Naive thymus-derived CD4-positive, alpha-beta T cell (primary cell): ENCODE results near the gene TNRC6C. TPM values are rescaled to one million over a fixed set of nuclear protein-coding genes. Genes with fewer than 3 reads are reported as not detected.

ENCODE experiments used
- ATAC-seq: fragments of 150-1000 bp; cut with Tn5 transposase; 2 replicates; pipeline ENCODE4 v1.10.0; 2021; ENCODE audit warnings: mild to moderate bottlenecking, moderate library complexity
- CTCF ChIA-PET: fragments of 350-600 bp; sonication (Branson Sonifier 250); formaldehyde crosslinking; loops from one replicate; lab custom pipeline; 2021; ENCODE audit warnings: antibody characterized with exemption; lab: Charles Lee
- POLR2A ChIA-PET: fragments of 350-600 bp; sonication (Branson Sonifier 250); formaldehyde crosslinking; loops from one replicate; lab custom pipeline; 2021; ENCODE audit warnings: antibody characterized with exemption, inconsistent platforms; lab: Charles Lee
- DNase-seq, 9 donors: peaks; one replicate each; pipeline versions ENCODE4 v3.0.0 to v3.0.0-alpha.2; 2020 to 2022; ENCODE audit warnings: mixed read lengths in 1 of 9
- H3K27ac ChIP-seq: one replicate; pipeline ENCODE4 v1.7.0; 2013; ENCODE audit warnings: mild to moderate bottlenecking, low read depth, low read length, moderate library complexity
- H3K27me3 ChIP-seq, 2 donors: one replicate each; pipeline ENCODE4 v1.7.0; 2013; ENCODE audit warnings: low read length in 2 of 2, mild to moderate bottlenecking in 2 of 2, moderate library complexity in 2 of 2; ENCODE audit not compliant: control insufficient read depth in 2 of 2, insufficient read depth in 2 of 2
- H3K36me3 ChIP-seq, 3 experiments: 1 replicate in 2 of 3; 2 replicates in 1 of 3; pipeline ENCODE4 v1.7.0; 2013; ENCODE audit warnings: low read length in 3 of 3, mild to moderate bottlenecking in 3 of 3, moderate library complexity in 1 of 3; ENCODE audit not compliant: insufficient read depth in 3 of 3, control insufficient read depth in 2 of 3
- H3K4me1 ChIP-seq, 2 donors: one replicate each; pipeline ENCODE4 v1.7.0; 2013; ENCODE audit warnings: low read length in 2 of 2, mild to moderate bottlenecking in 2 of 2, moderate library complexity in 1 of 2; ENCODE audit not compliant: control insufficient read depth in 2 of 2, insufficient read depth in 2 of 2
- H3K4me3 ChIP-seq: 2 replicates; pipeline ENCODE4 v1.7.0; 2013; ENCODE audit warnings: mild to moderate bottlenecking, low read length
- H3K9me3 ChIP-seq, 3 experiments: 1 replicate in 2 of 3; 2 replicates in 1 of 3; pipeline ENCODE4 v1.7.0; 2013; ENCODE audit warnings: low read length in 3 of 3; ENCODE audit not compliant: control insufficient read depth in 2 of 3
- H3K27ac Mint-ChIP-seq, 9 donors: one replicate each; pipeline ENCODE4 v1.8.0; 2020 to 2022; ENCODE audit warnings: mixed read lengths in 9 of 9, mild to moderate bottlenecking in 8 of 9, moderate library complexity in 5 of 9, inconsistent platforms in 2 of 9
- H3K27me3 Mint-ChIP-seq, 5 donors: one replicate each; pipeline ENCODE4 v1.8.0; 2021 to 2022; ENCODE audit warnings: mixed read lengths in 5 of 5, mild to moderate bottlenecking in 1 of 5
- H3K36me3 Mint-ChIP-seq, 5 donors: one replicate each; pipeline ENCODE4 v1.8.0; 2020 to 2022; ENCODE audit warnings: mixed read lengths in 5 of 5, mild to moderate bottlenecking in 3 of 5, inconsistent platforms in 1 of 5
- H3K4me1 Mint-ChIP-seq, 7 donors: one replicate each; pipeline ENCODE4 v1.8.0; 2020 to 2022; ENCODE audit warnings: mixed read lengths in 7 of 7, mild to moderate bottlenecking in 3 of 7, inconsistent platforms in 1 of 7
- H3K4me3 Mint-ChIP-seq, 10 donors: one replicate each; pipeline ENCODE4 v1.8.0; 2020 to 2022; ENCODE audit warnings: mild to moderate bottlenecking in 10 of 10, mixed read lengths in 10 of 10, moderate library complexity in 6 of 10, inconsistent platforms in 2 of 10
- H3K9me3 Mint-ChIP-seq, 11 donors: one replicate each; pipeline ENCODE4 v1.8.0; 2020 to 2022; ENCODE audit warnings: mixed read lengths in 11 of 11, mild to moderate bottlenecking in 4 of 11, inconsistent platforms in 1 of 11, moderate library complexity in 1 of 11
- intact Hi-C, 2 donors: fragments of 100-400 bp; cut with micrococcal nuclease; formaldehyde crosslinking; loops; one replicate each; pipeline ENCODE4 v1.15.1; 2023
- polyA plus RNA-seq, 2 donors: library from polyadenylated mRNA; unstranded; fragments of 300-500 nt; fragmentation: Illumina TruSeq; gene quantifications; one replicate each; pipeline ENCODE4 v1.2.3, GENCODE V29; 2021
- total RNA-seq, 6 experiments: library from RNA in 5 of 6; stranded (reverse) in 5 of 6; gene quantifications; 1 replicate in 5 of 6; 2 replicates in 1 of 6; pipeline ENCODE4 v1.2.3 and lab custom pipeline; 2021 to 2026

Gene TNRC6C, protein sequence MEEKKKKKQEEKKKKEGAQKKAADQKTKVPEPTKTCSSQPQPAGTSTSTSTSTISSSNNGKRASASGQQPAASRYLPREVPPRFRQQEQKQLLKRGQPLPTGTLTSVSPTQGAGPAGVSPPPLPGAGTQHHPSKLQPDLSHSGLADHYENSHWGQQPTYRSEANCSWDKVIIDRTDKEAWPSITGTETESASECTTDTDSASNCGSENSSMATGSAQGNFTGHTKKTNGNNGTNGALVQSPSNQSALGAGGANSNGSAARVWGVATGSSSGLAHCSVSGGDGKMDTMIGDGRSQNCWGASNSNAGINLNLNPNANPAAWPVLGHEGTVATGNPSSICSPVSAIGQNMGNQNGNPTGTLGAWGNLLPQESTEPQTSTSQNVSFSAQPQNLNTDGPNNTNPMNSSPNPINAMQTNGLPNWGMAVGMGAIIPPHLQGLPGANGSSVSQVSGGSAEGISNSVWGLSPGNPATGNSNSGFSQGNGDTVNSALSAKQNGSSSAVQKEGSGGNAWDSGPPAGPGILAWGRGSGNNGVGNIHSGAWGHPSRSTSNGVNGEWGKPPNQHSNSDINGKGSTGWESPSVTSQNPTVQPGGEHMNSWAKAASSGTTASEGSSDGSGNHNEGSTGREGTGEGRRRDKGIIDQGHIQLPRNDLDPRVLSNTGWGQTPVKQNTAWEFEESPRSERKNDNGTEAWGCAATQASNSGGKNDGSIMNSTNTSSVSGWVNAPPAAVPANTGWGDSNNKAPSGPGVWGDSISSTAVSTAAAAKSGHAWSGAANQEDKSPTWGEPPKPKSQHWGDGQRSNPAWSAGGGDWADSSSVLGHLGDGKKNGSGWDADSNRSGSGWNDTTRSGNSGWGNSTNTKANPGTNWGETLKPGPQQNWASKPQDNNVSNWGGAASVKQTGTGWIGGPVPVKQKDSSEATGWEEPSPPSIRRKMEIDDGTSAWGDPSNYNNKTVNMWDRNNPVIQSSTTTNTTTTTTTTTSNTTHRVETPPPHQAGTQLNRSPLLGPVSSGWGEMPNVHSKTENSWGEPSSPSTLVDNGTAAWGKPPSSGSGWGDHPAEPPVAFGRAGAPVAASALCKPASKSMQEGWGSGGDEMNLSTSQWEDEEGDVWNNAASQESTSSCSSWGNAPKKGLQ (N-terminal part only)
- total RNA-seq (100 to 1,000 TPM in 3 of 5 experiments, 10 to 100 TPM in 2; 28.6 to 133 (median 104) TPM), polyA plus RNA-seq (1 to 10 TPM; 7.4 to 8.2 TPM), total RNA-seq (lab: John Stamatoyannopoulos, UW) (273 reads per million, percentile 95 among the genes with 10 or more reads in this experiment)

DNA sequence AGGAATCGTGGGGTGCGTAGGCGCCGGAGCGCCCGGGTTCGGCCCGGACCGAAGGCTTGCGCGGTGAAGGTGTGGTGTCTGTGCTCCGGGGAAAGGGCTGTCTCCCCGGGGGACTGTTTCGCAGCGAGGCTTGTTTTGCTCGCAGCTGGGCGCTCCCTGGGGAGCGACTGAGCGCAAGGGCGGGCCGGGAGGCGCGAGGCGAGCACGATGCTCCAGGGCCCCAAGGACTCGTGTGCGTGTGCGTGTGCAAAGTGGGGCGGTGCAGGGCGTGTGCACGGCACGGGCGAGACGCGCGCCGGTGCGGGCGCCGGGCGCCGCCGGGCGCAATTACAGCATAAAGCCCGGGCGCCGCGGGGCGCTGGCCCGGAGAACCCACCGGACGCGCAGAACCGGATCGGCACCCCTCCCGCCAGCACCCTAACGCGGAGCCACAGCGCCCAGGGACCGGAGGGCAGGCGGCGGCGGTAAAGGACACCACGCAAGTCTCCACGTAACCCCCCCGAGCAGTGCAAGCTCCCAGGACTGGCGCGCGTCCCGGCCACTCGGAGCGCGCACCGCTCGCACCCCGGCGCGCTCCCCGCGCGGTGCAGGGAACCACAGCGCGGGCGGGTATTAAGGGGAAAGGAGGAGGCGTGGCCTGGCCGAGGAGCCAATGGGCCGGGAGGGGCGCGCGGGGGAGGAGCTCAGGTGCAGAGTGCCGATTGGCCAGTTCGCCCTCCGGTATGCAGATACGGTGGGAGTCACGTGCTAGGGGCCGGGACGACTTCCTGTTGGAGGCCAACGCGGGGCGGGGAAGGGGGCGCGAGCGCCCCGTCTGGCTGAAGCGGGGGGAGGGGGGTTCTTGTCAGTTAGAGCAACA is at the start of gene TNRC6C:
TSS of gene TNRC6C (plus strand) at position 847 of the 859 bp plus-strand sequence. CDS start 45,504 bp downstream, outside the sequence.
- ATAC-seq (peak; percentile 96), DNase-seq (peak; percentile 98 to 100 (median 100))
- Mint-ChIP-seq H3K27me3 (peaks cover 0 to 46% (median 0%) of the 10 kb centered on the region in 5 donors), H3K4me1 (peaks cover 26 to 43% (median 36%) of the 10 kb centered on the region in 7 donors), H3K27ac (peak within 1 kb of the TSS; percentile 82 to 98 (median 95)), H3K36me3 (peaks cover 0 to 8% (median 0%) of the 10 kb centered on the region in 5 donors), H3K4me3 (peak within 1 kb of the TSS; percentile 93 to 100 (median 96)), H3K9me3 (peaks cover 0 to 3% (median 0%) of the 10 kb centered on the region in 11 donors)
- ChIA-PET POLR2A (interaction anchor here (0.6 to 3.7 kb wide), 109 partner anchors 8 to 1693 kb away, joined by 3 to 141 read pairs (median 5); partner anchors contain the start of genes TMC6, TMC8 and UBALD2), CTCF (interaction anchor here (0.6 to 1.2 kb wide), 8 partner anchors 32 to 189 kb away, joined by 3 to 5 read pairs (median 4); no protein-coding TSS in a partner anchor)
- H3K27ac ChIP-seq = peak within 1 kb of the TSS; percentile 82
- peaks cover 26 to 35% of the 10 kb centered on the region in 2 donors for H3K4me1 ChIP-seq
- H3K36me3 ChIP-seq = peaks cover 0 to 3% (median 0%) of the 10 kb centered on the region in 3 experiments
- H3K27me3 ChIP-seq = no peaks in the 10 kb centered on the region
- intact Hi-C loops = loop anchor here (1.0 to 10.0 kb wide), 16 partner anchors 70 to 1883 kb away; partner anchors contain the start of genes TMC8 (in 2 of the 2), GALR2 (in 1 of the 2), SRP68 (in 1 of the 2) and SRSF2 (in 1 of the 2)
- H3K4me3 ChIP-seq = peak within 1 kb of the TSS; percentile 79
- H3K9me3 ChIP-seq = no peaks in the 10 kb centered on the region

DNA sequence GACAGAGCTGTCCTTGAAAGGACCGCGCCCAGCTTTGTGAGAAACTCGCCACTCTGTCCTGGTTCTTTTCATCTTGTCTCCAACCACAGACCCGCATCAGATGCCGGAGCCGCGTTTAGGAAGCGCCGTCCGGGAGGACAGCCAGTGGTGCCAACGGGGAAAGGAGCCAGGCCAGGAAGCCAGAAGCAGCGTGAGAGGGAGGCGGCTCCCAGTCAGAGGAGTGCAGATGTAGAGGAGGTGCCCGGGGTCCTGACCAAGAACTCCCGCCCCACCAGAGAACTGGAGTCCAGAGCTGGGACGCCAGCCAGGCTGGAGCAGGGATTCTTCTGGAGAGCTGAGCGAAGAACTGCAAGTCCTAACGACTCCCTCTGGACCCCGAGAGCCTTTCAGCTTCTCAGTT is 49.3 kb upstream of the TNRC6C start:
- peaks cover 0 to 5% (median 0%) of the 10 kb centered on the region in 11 donors for H3K9me3 Mint-ChIP-seq

DNA sequence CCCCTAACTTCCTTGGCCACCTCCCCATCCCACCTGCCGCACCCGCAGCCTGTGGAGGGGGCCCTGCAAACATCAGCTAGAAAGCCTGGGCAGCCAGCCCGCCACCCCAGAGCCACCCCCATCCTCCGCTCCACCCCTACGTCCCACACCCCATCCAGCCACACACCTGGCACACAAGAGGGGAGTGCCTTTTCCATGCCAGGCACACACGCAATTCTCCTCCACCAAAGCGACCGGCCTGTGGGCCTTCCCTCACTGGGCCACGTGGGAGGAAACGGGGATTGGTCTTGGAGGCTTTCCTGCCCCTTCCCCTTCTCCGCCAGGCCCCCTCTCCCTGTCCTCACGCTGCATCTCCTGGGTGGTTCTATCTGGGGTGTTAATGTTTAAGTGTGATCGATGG is 48.7 kb upstream of the TNRC6C start:
- Histone ChIP-seq H3K4me3 (no peak overlapping the region), H3K27me3 (no peaks in the 10 kb centered on the region), H3K36me3 (no peaks in the 10 kb centered on the region), H3K9me3 (no peaks in the 10 kb centered on the region), H3K27ac (no peak overlapping the region), H3K4me1 (no peaks in the 10 kb centered on the region)
- Mint-ChIP-seq H3K9me3 (peaks cover 0 to 5% (median 0%) of the 10 kb centered on the region in 11 donors), H3K27ac (no peak overlapping the region), H3K27me3 (peaks cover 4 to 47% (median 7%) of the 10 kb centered on the region in 5 donors), H3K4me3 (no peak overlapping the region), H3K36me3 (no peaks in the 10 kb centered on the region), H3K4me1 (peaks cover 0 to 5% (median 0%) of the 10 kb centered on the region in 7 donors)
- intact Hi-C loops = no loop called here
- ChIA-PET CTCF (no interaction called here), POLR2A (no interaction called here)
- DNase-seq (no peak), ATAC-seq (no peak)

More for the DNA sequence above, 49.3 kb upstream of the TNRC6C start:
- H3K36me3 ChIP-seq = no peaks in the 10 kb centered on the region
- ChIA-PET CTCF (no interaction called here), POLR2A (no interaction called here)
- H3K27ac ChIP-seq = no peak overlapping the region
- no peak overlapping the region for H3K4me3 ChIP-seq
- Mint-ChIP-seq H3K4me3 (no peak overlapping the region), H3K4me1 (peaks cover 0 to 3% (median 0%) of the 10 kb centered on the region in 7 donors), H3K27me3 (peaks cover 0 to 41% (median 3%) of the 10 kb centered on the region in 5 donors), H3K36me3 (no peaks in the 10 kb centered on the region), H3K27ac (no peak overlapping the region)
- intact Hi-C loops = no loop called here
- H3K9me3 ChIP-seq = no peaks in the 10 kb centered on the region
- no peaks in the 10 kb centered on the region for H3K27me3 ChIP-seq
- ATAC-seq (no peak), DNase-seq (no peak)
- no peaks in the 10 kb centered on the region for H3K4me1 ChIP-seq

DNA sequence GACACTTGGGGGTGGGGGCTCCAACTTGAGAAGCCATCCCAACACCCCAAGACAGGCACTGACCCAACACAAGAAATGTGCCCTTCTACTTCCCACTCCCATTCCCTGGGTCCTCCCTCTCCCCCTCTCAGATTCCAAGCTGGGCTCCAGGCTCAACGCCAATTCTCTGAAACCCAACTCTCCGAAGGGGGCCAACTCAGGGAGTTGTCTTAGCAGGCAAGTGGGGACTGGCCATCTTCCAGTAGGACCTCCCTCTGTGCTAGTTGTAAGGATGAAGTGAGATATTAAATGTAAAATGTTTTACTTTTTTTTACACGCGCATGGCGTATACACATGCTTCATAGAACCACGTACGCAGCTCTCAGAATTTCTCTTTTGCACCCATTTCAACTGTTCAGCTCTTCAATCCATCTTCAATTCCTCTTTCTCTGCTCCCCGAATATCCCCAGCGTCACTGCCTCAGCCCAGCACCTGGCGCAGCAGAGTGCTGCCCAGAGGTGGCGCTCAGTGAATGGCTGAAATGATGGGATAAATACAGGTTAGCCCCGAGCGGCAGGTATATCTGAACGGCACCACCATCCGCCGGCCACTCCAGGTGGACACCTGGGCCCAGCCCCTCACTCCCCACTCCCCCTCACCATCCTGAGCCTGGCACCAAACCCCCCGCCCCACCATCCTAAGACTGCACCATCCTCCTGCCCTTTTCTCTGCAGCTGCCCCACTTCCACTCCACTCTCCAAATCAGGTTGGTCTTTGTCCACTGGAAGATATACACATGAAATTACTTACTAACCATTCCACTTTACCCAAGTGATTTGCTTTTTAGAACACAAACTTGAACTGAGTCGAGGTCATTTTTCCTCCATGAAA is 43.9 kb upstream of the TNRC6C start:
- ChIA-PET POLR2A (interaction anchor here (1.1 to 1.2 kb wide), 4 partner anchors 15 to 52 kb away, joined by 3 to 4 read pairs (median 3); partner anchors contain the start of gene TNRC6C), CTCF (no interaction called here)
- DNase-seq (no peak), ATAC-seq (no peak)
- Mint-ChIP-seq H3K27me3 (peaks cover 25 to 78% (median 45%) of the 10 kb centered on the region in 5 donors), H3K4me1 (peaks cover 10 to 26% (median 14%) of the 10 kb centered on the region in 7 donors), H3K27ac (peak overlapping the region in 2 of 9 donors; percentile 18 to 51), H3K9me3 (peaks cover 0 to 5% (median 0%) of the 10 kb centered on the region in 11 donors), H3K36me3 (no peaks in the 10 kb centered on the region), H3K4me3 (peak overlapping the region in 1 of 10 donors; percentile 20)
- Histone ChIP-seq H3K27ac (no peak overlapping the region), H3K4me3 (no peak overlapping the region), H3K4me1 (peaks cover 0 to 4% of the 10 kb centered on the region in 2 donors), H3K27me3 (no peaks in the 10 kb centered on the region), H3K36me3 (no peaks in the 10 kb centered on the region), H3K9me3 (no peaks in the 10 kb centered on the region)
- intact Hi-C loops = loop anchor here in 1 of 2 donors (1.0 kb wide), 1 partner anchor 100 kb away; no protein-coding TSS in a partner anchor

DNA sequence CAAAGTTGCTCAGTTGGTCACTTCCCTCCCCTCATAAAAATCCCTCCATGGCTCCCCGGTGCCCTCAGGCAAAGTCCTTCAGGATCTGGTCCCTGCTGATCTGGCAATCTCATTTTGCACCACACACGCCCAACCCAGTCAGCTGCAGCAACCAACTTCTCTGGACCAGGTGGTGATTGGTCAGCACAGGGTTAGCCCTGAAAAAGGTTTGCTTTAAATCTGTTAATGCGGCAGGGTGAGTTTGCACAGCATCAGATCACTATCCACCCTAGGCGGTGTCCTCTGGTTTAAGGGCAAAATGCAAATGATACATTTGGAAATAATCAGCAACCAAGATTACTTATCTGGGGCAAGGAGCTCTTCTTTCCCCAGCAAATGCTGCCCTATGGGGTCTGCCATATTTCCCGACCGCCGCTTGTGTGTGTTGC is 42.9 kb upstream of the TNRC6C start:
- H3K4me1 Mint-ChIP-seq = peaks cover 10 to 26% (median 14%) of the 10 kb centered on the region in 7 donors
- no peaks in the 10 kb centered on the region for H3K36me3 ChIP-seq
- peaks cover 0 to 5% (median 0%) of the 10 kb centered on the region in 11 donors for H3K9me3 Mint-ChIP-seq
- intact Hi-C loops = no loop called here
- DNase-seq (no peak), ATAC-seq (no peak)
- CTCF ChIA-PET = interaction anchor here (0.6 to 1.1 kb wide), 2 partner anchors 97 to 99 kb away, joined by 4 to 5 read pairs; no protein-coding TSS in a partner anchor
- H3K9me3 ChIP-seq = no peaks in the 10 kb centered on the region
- peak overlapping the region in 1 of 9 donors; percentile 7 for H3K27ac Mint-ChIP-seq
- POLR2A ChIA-PET = interaction anchor here (1.2 kb wide), 2 partner anchors 16 to 45 kb away, joined by 3 to 4 read pairs; no protein-coding TSS in a partner anchor
- H3K4me3 Mint-ChIP-seq = peak overlapping the region in 2 of 10 donors; percentile 65 to 71
- no peak overlapping the region for H3K27ac ChIP-seq
- H3K27me3 ChIP-seq = no peaks in the 10 kb centered on the region
- H3K36me3 Mint-ChIP-seq = no peaks in the 10 kb centered on the region
- H3K27me3 Mint-ChIP-seq = peaks cover 25 to 74% (median 46%) of the 10 kb centered on the region in 5 donors
- H3K4me3 ChIP-seq = no peak overlapping the region
- H3K4me1 ChIP-seq = peaks cover 0 to 4% of the 10 kb centered on the region in 2 donors
